Mesendoderm (in vitro differentiated cells): ENCODE measurements around the gene KCNJ4.
"Not testable (repeated sequence)": the region's sequence is repeated elsewhere in the genome, so short reads cannot be mapped to it uniquely, and the experiment has no call there.

Experiments
- DNase-seq: peaks from one replicate; pipeline ENCODE4 v3.0.0; 2013
- H2AK5ac ChIP-seq: 2 replicates; pipeline ENCODE4 v1.6.1; 2013; ENCODE audit warnings: low read length, inconsistent platforms
- H2BK120ac ChIP-seq: 2 replicates; pipeline ENCODE4 v1.6.1; 2013; ENCODE audit warnings: low read depth, mild to moderate bottlenecking, low read length, moderate library complexity, mixed read lengths
- H2BK15ac ChIP-seq: replicated peaks from 2 replicates; pipeline ENCODE4 v1.6.1; 2013; ENCODE audit warnings: low read depth, mild to moderate bottlenecking, moderate library complexity
- H2BK5ac ChIP-seq: 2 replicates; pipeline ENCODE4 v1.6.1; 2013; ENCODE audit warnings: low read length, inconsistent platforms
- H3K18ac ChIP-seq: 2 replicates; pipeline ENCODE4 v1.6.1; 2013; ENCODE audit warnings: mild to moderate bottlenecking, low read length, mixed read lengths
- H3K23ac ChIP-seq: one replicate; pipeline ENCODE4 v1.6.1; 2013; ENCODE audit warnings: low read length
- H3K27ac ChIP-seq: 2 replicates; pipeline ENCODE4 v1.5.1; 2013; ENCODE audit warnings: low read depth, mild to moderate bottlenecking, inconsistent platforms, low read length, moderate library complexity
- H3K27me3 ChIP-seq: 2 replicates; pipeline ENCODE4 v1.6.1; 2013; ENCODE audit warnings: low read length, control low read depth, mild to moderate bottlenecking, inconsistent platforms; ENCODE audit not compliant: insufficient read depth, poor library complexity
- H3K36me3 ChIP-seq: 2 replicates; pipeline ENCODE4 v1.6.1; 2013; ENCODE audit warnings: low read length, inconsistent platforms; ENCODE audit not compliant: control insufficient read depth, insufficient read depth
- H3K4ac ChIP-seq: one replicate; pipeline ENCODE4 v1.6.1; 2013; ENCODE audit warnings: low read depth, mild to moderate bottlenecking, low read length, moderate library complexity
- H3K4me1 ChIP-seq: 2 replicates; pipeline ENCODE4 v1.6.1; 2013; ENCODE audit warnings: low read depth, low read length, inconsistent platforms; ENCODE audit not compliant: control insufficient read depth
- H3K4me2 ChIP-seq: 2 replicates; pipeline ENCODE4 v1.6.1; 2013; ENCODE audit warnings: low read length
- H3K4me3 ChIP-seq: 2 replicates; pipeline ENCODE4 v1.5.1; 2013; ENCODE audit warnings: mild to moderate bottlenecking, low read length
- H3K56ac ChIP-seq: one replicate; pipeline ENCODE4 v1.6.1; 2013; ENCODE audit warnings: low read length
- H3K79me1 ChIP-seq: 2 replicates; pipeline ENCODE4 v1.6.1; 2013; ENCODE audit warnings: low read length, inconsistent platforms
- H3K79me2 ChIP-seq: 2 replicates; pipeline ENCODE4 v1.6.1; 2013; ENCODE audit warnings: mild to moderate bottlenecking, low read length; ENCODE audit not compliant: control insufficient read depth, insufficient read depth
- H3K9ac ChIP-seq: 2 replicates; pipeline ENCODE4 v1.6.1; 2013; ENCODE audit warnings: low read length, inconsistent platforms
- H4K5ac ChIP-seq: one replicate; pipeline ENCODE4 v1.6.1; 2013; ENCODE audit warnings: low read length
- H4K8ac ChIP-seq: one replicate; pipeline ENCODE4 v1.6.1; 2013; ENCODE audit warnings: low read depth, mild to moderate bottlenecking, control low read depth, low read length, moderate library complexity
- WGBS: extraction: QIAGEN DNeasy Blood & Tissue Kit; methylation state at CpG from one replicate; pipeline ENCODE4 v1.1.7; 2013; ENCODE audit warnings: low lambda C conversion rate, missing lambda C conversion rate; ENCODE audit not compliant: insufficient coverage; ENCODE audit errors: extremely low coverage; 5-methylcytosine and 5-hydroxymethylcytosine counted together

KCNJ4 gene

DNA sequence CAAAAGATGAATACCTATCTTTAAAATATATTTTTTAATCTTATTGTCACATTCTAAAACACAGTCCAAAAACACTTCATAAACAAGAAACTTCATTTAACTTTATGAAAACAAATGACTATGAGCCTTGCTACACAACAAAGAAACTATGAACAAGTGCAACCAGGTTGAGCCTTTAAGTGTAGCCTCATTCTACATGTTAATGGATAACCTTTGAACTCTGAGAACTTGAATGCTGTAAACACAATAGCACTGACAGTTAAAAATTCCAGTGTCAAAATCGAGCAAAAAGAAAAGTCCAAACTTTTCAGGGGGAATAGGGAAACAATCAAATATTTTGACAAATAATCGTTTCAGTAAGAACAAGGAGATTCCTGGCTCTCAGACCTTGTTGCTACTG is 54.7 kb downstream of the KCNJ4 start:
- not testable (repeated sequence) for H3K9ac ChIP-seq, H3K4me1 ChIP-seq, H3K4me3 ChIP-seq, H2BK120ac ChIP-seq, H2BK5ac ChIP-seq, H3K4me2 ChIP-seq, H2AK5ac ChIP-seq, H4K5ac ChIP-seq, H3K23ac ChIP-seq, H3K56ac ChIP-seq, H3K27ac ChIP-seq, H3K79me2 ChIP-seq, H2BK15ac ChIP-seq, H3K27me3 ChIP-seq, H3K4ac ChIP-seq, H4K8ac ChIP-seq, H3K18ac ChIP-seq, H3K36me3 ChIP-seq, H3K79me1 ChIP-seq, DNase-seq
- WGBS: no CpG with 5 or more reads among the region's 2 CpGs

DNA sequence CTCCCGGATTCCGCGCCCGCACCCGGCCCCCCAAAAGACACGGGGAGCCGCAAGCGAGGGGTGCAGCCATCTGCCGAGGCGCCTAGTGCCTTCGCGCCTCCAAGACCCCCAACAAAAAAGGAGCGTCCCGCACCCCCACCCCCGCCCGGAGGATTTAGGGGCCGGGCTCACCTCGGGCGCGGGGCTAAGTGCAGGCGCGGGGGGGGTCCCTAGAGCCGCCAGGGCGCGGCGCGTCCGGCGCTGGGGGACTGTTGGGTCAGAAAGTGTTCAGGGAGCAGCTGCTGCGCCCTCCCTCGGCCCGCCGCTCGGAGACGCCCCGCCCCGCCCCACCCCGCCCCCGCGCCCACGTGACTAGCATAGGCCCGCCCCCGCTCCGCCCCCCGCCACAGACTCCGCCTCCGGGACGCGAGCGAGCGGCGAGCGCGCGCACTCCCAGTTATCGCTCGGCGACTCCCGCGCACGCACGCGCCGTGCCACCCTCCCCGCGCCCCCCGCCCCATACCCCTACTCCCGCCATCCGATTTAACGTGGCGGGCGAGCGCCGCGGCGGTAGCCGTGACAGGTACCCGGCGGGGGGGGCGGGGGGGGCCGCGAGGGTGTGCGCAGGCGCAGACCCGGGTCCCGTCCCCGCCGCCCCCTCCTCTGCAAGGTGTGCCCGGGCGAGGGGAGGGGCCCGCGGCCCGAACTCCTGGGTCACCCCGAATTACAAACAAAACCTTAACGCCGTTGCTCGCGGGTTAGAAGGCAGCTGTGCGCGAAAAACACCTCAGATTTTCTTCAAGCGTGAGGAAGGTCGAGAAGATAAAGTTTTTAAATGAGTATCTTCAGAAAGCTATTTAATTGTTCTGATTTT is 56.2 kb downstream of the KCNJ4 start:
- Histone ChIP-seq H3K9ac (peak overlapping the region; percentile 82), H4K5ac (no peak overlapping the region), H2BK5ac (no peak overlapping the region), H2AK5ac (no peak overlapping the region), H3K79me2 (peaks cover 13% of the 10 kb centered on the region), H3K4ac (peak overlapping the region; percentile 98), H3K4me1 (no peaks in the 10 kb centered on the region), H4K8ac (no peak overlapping the region), H2BK120ac (peak overlapping the region; percentile 95), H3K18ac (peak overlapping the region; percentile 100), H3K23ac (no peak overlapping the region), H3K56ac (peak overlapping the region; percentile 82), H3K4me2 (peak overlapping the region; percentile 49), H2BK15ac (no peak overlapping the region), H3K27me3 (no peaks in the 10 kb centered on the region), H3K79me1 (no peaks in the 10 kb centered on the region), H3K27ac (peak overlapping the region; percentile 97), H3K4me3 (peak overlapping the region; percentile 55), H3K36me3 (no peaks in the 10 kb centered on the region)
- peak; percentile 88 for DNase-seq
- WGBS: no CpG with 5 or more reads among the region's 102 CpGs

GRCh38 chr22:38398181-38398608 is 56.8 kb downstream of the KCNJ4 start:
- H3K4me1 ChIP-seq, H2BK5ac ChIP-seq, H3K23ac ChIP-seq, H4K5ac ChIP-seq, H3K27me3 ChIP-seq, H2BK15ac ChIP-seq, H2AK5ac ChIP-seq, H3K36me3 ChIP-seq, H3K79me1 ChIP-seq, H3K4me2 ChIP-seq: not testable (repeated sequence)
- Histone ChIP-seq H3K4ac (peak overlapping the region; percentile 98), H3K27ac (peak overlapping the region; percentile 97), H3K4me3 (peak overlapping the region; percentile 55), H3K56ac (peak overlapping the region; percentile 82), H2BK120ac (peak overlapping the region; percentile 95), H3K79me2 (peaks cover 17% of the 10 kb centered on the region), H3K9ac (peak overlapping the region; percentile 82), H3K18ac (peak overlapping the region; percentile 100), H4K8ac (peak overlapping the region; percentile 95)
- DNase-seq: peak; percentile 79
- WGBS: no CpG with 5 or more reads among the region's 48 CpGs

- H2AK5ac ChIP-seq: no peak overlapping the region
- H4K5ac ChIP-seq: no peak overlapping the region
- H3K56ac ChIP-seq: peak overlapping the region; percentile 97
- H4K8ac ChIP-seq: peak overlapping the region; percentile 81
- peak overlapping the region; percentile 63 for H2BK5ac ChIP-seq
- peak overlapping the region; percentile 100 for H3K18ac ChIP-seq
- no peaks in the 10 kb centered on the region for H3K79me1 ChIP-seq
- no peak overlapping the region for H3K23ac ChIP-seq
- peak overlapping the region; percentile 77 for H3K4me3 ChIP-seq
- no peaks in the 10 kb centered on the region for H3K4me1 ChIP-seq
- no CpG with 5 or more reads among the region's 60 CpGs for WGBS
- peak overlapping the region; percentile 5 for H3K4me2 ChIP-seq
- H3K27me3 ChIP-seq: no peaks in the 10 kb centered on the region
- peaks cover 20% of the 10 kb centered on the region for H3K79me2 ChIP-seq
- peak; percentile 99 for DNase-seq
- H2BK120ac ChIP-seq: peak overlapping the region; percentile 79
- H3K4ac ChIP-seq: peak overlapping the region; percentile 98
- H3K27ac ChIP-seq: peak overlapping the region; percentile 99
- peak overlapping the region; percentile 93 for H3K9ac ChIP-seq
- H2BK15ac ChIP-seq: no peak overlapping the region
- no peaks in the 10 kb centered on the region for H3K36me3 ChIP-seq
Observed at GRCh38 chr22:38397189-38398085, 57.6 kb downstream of the KCNJ4 start.

DNA sequence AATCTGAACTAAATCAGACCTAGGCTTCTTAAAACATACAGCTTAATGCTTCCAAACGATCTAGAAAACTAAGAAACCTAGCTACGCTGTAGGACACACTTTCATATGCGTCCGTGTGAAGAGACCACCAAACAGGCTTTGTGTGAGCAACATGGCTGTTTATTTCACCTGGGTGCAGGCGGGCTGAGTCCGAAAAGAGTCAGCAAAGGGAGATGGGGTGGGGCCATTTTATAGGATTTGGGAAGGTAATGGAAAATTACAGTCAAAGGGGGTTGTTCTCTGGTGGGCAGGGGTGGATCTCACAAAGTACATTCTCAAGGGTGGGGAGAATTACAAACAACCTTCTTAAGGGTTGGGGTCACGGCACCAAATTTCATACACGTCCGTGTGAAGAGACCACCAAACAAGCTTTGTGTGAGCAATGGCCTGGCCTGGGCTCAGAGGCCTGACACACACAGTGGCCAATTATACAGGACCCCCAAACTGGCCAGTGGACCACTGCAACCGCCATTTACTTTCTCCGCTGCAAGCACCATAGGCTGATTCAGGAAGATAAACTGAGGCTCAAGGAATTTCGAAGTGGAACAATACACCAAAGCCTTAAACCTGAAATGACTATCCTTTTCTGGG is 58.4 kb downstream of the KCNJ4 start:
- not testable (repeated sequence) for H3K27me3 ChIP-seq, H3K79me1 ChIP-seq, H3K36me3 ChIP-seq, H2BK15ac ChIP-seq, H2AK5ac ChIP-seq, H3K23ac ChIP-seq, DNase-seq, H4K5ac ChIP-seq, H3K4me1 ChIP-seq
- Histone ChIP-seq H2BK5ac (peak overlapping the region; percentile 96), H3K27ac (peak overlapping the region; percentile 99), H4K8ac (peak overlapping the region; percentile 98), H3K9ac (peak overlapping the region; percentile 88), H3K4ac (peak overlapping the region; percentile 97), H3K4me3 (peak overlapping the region; percentile 41), H3K56ac (peak overlapping the region; percentile 97), H3K18ac (peak overlapping the region; percentile 99), H3K4me2 (peak overlapping the region; percentile 83), H2BK120ac (peak overlapping the region; percentile 97), H3K79me2 (peaks cover 22% of the 10 kb centered on the region)
- no CpG with 5 or more reads among the region's 12 CpGs for WGBS
